IPS DF 19.7 (cell line): ENCODE measurements around the gene EXOSC9.
"Not testable (repeated sequence)": the region's sequence is repeated elsewhere in the genome, so short reads cannot be mapped to it uniquely, and the experiment has no call there.

Experiments used
- DNase-seq: peaks from one replicate; pipeline ENCODE4 v3.0.0-alpha.2; 2013; ENCODE audit warnings: low read depth, low spot score

Gene EXOSC9

DNA sequence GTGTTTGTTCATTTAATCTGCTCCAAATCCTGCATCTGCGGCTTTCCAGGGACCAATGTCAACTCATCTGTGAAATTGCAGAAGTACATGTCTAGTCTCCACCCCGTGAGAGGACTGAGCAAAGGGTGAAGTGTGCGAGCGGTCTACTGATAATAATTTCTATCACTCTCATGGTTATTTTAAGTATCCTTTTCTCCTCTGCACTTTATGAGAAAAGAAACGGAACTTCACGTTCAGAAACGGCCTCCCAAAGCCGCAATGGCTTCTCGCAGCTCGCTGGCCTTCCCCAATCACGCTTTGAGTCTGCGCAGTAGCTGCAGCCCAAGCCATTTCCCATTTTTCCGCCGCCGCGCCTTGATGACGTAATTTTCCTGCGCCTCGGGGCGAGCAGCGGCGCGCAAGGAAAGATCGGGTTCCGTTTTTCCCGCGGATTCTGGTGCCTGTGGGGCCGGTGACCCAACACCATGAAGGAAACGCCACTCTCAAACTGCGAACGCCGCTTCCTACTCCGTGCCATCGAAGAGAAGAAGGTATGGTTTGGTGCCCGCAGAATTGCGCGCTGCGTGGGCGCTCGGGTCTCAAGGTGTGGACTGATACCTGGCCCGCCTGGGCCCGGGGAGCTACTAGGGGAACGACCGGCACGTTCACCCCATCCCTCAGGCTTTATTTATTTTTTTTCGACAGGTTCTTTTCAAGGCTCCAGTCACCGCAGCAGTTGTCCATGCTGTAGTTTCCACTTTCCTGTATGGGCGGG is at the start of gene EXOSC9:
Gene EXOSC9, plus strand, starts transcription at position 363 of the 754 bp plus-strand sequence. Its CDS starts 102 bp downstream, at position 465.
- DNase-seq: peak; percentile 50

GRCh38 chr4:121752142-121752541 is 49.0 kb upstream of the EXOSC9 start:
- not testable (repeated sequence) for DNase-seq

GRCh38 chr4:121758925-121759568 is 42.1 kb upstream of the EXOSC9 start:
- no peak for DNase-seq

DNA sequence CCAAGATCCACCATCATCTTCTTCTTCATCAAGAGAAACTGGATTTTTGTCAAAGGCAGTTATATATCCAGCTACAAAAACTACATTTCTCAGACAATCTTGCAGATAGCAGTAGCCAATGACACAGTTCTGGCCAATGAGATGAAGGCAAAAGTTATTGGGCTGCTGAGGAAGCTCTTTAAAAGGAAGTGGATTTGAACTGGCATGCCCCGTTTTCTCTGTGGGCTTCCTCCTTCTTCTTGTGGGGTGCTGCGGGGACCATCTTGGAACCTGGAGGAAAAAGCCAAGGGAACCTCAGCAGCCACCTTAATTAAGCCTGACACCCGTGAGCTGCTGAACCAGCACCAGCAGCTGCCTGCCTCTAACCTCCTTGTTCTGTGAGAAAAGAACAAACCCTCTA is 40.9 kb upstream of the EXOSC9 start:
- DNase-seq: no peak

- no peak for DNase-seq
Measured at GRCh38 chr4:121764303-121764701, 36.8 kb upstream of the EXOSC9 start.

- DNase-seq: no peak
Measured at GRCh38 chr4:121764702-121765367, 36.3 kb upstream of the EXOSC9 start, which contains the start of gene SMIM43. SMIM43 (minus strand) TSS chr4:121765164; CDS start chr4:121765105, 59 bp downstream.

DNA sequence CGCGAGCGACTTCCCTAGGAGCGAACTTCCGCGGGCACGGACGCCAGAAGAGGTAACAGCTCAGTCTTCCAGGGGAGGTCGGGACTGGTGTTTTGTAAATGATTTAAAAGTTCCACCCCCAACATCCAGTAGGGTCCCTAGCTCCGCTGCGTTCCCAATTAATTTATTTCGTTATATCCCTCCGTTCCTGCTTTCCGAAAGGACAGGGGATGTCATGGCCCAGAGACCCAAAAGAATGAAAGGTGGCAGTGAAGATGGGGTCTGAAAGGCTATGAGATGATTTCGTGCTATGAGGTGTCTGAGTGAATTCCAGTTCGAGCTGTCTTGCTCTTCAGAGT is 35.8 kb upstream of the EXOSC9 start:
- no peak for DNase-seq

DNA sequence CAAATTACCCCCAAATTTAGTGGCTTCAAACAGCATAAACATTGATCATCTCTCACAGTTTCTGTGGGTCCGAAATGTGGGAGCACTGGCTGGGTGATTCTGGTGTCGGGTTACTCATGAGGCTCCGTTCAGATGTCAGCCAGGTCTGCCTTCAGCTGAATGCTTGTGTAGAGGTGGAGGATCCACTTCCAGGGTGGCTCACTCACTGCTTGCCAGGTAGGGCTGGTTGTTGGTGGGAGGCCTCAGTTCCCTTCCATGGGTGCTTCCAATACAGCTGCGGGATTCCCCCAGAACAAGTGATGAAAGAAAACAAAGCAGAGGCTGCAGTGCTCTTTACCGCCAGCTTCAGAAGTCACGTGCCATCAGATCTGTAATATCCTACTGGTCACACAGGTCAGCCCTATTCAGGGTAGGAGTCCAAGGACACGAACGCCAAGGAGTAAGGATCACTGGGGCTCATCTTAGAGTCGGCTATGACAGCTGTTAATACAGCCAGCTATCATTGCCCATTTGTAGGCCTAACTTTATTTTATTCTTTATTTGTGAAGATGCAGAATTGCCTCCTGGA is 35.1 kb upstream of the EXOSC9 start:
- DNase-seq: no peak

GRCh38 chr4:121767166-121767565 is 34.0 kb upstream of the EXOSC9 start:
- DNase-seq: no peak

GRCh38 chr4:121769341-121769740 is 31.8 kb upstream of the EXOSC9 start:
- no peak for DNase-seq

- DNase-seq: no peak
Measured at GRCh38 chr4:121771869-121772268, 29.3 kb upstream of the EXOSC9 start.

- DNase-seq: no peak
Measured at GRCh38 chr4:121773883-121774282, 27.2 kb upstream of the EXOSC9 start.

DNA sequence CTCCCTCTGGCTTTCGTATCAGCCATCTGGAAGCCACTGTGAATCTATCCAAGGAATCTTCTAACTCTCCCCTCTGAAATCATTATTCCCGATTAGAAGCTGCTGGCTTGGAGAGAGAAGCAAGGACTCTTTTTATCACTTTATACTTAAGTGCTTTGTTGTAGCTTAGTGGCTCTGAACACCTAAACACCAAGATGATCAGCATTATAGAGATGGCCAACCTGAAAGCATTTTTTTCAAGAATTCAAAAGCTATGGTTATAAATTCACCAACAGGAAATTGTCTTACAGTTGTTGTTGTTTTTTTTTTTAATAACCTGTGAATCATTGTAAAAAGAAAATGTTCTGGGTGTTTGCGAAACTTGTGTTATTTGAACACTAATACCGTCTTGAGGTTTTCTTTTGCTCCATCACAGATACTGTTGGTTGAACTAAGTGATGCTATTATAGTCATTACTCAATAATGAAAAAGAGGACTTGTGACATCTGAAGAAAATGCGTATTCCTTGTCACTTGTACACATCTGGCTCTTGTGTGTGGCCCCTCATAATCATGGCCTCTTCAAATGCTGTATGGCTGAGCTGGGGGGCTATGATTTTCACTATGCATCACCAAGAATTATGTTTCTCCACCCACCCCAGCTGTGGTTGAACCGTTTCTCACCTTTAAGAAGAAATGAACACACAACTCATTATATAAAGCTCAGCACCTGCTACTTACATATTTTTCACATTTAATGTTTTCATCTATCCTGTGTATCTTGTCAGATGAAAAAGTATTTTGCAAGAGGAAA is 24.3 kb upstream of the EXOSC9 start:
- DNase-seq: no peak

GRCh38 chr4:121777625-121778024 is 23.5 kb upstream of the EXOSC9 start:
- no peak for DNase-seq

- no peak for DNase-seq
Measured at GRCh38 chr4:121778991-121779628, 22.0 kb upstream of the EXOSC9 start.

DNA sequence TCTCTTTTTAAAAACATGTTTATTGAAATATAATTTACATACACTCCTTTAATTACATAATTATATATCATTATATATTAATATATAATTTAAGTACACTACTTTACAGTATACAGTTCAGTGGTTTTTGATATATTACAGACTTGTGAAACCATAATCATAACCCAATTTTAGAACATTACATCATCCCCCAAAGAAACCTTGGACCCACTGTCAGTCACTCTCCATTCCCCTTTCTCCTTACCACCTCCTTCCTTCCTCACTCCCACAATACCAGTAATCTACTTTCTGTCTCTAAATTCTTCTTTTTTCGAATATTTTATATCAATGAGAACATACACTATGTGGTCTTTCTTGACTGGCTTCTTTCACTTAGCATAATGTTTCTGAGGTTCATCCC is 17.9 kb upstream of the EXOSC9 start:
- no peak for DNase-seq

DNA sequence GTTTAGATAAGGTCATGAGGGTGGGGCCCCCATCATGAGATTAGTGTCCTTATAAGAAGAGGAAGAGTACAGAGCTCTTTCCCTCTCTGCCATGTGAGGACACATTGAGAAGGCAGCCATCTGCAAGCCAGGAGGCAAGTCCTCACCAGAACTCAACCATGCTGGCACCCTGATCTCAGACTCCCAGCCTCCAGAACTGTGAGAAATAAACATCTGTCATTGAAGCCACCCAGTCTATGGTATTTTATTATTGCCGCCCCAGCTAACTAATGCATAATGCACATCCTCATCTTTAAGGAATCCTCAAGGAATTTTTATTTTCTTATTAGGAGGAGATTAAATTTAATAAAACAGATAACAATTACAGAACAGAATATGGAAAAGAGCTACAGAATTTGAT is 16.7 kb upstream of the EXOSC9 start:
- DNase-seq: no peak

GRCh38 chr4:121784975-121785374 is 16.1 kb upstream of the EXOSC9 start:
- DNase-seq: no peak

DNA sequence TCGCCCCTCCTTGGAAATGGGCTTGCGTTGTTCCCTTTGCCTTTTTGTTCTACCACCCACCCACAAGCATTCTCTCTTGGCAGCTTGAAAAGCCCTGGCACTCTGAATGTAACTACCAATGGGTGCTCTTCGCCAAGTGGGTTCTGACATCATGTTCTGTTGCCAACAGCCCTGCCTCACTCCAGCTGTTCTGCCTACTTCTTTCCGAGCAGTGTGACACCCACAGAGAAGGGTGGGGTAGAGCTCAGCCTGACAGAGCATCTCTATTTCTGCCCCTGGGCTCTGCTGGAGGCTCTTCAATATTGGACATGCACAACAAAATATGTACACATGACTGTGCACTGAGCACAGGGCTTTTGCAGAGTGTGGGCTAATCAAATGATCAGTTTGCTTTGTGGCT is 15.6 kb upstream of the EXOSC9 start:
- DNase-seq: no peak

DNA sequence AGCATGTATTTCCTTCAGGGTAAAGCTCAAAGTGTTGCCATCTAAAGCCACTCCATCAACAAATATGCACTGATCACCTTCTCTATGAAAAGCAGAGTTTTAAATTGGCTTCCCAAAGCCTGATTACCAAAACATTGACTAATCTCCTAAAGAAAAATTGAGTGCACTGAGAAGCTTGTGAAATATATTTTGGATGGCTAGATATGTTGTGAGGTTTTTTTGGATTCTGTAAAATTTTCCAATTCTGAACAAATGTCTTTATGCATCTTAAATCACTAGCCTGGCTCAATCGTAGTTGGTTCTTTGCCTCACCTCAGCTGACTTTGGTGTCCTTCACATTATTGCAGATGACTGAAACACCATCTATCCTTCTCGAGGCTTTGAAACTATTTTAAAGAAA is 14.9 kb upstream of the EXOSC9 start:
- DNase-seq: no peak

- DNase-seq: no peak
Measured at GRCh38 chr4:121788896-121789295, 12.2 kb upstream of the EXOSC9 start.
